Astrocyte of the cerebellum (primary cell): Measurements from ENCODE around the gene TRIL.
A peak's percentile ranks its signal among the peaks of the same experiment; 100 is the strongest.

ENCODE experiments used
- DNase-seq: peaks from one replicate; pipeline ENCODE4 v3.0.0-alpha.2; 2011; ENCODE audit warnings: low read depth
- H3K4me3 ChIP-seq: 2 replicates; pipeline ENCODE4 v1.5.1; 2011; ENCODE audit warnings: mild to moderate bottlenecking, low read depth, low read length, moderate library complexity
- CTCF ChIP-seq: IDR thresholded peaks from 2 replicates; pipeline ENCODE4 v1.5.1; 2012; ENCODE audit warnings: low read length, low read depth, moderate library complexity, mild to moderate bottlenecking; ENCODE audit errors: missing control alignments
- in situ Hi-C: cut with HindIII; loops from 2 replicates; pipeline ENCODE4 v1.10.0; 2017; ENCODE audit warnings: low sequenced_read_pairs

The TRIL gene

GRCh38 chr7:28958235-28958979 lies at the start of gene TRIL:
Gene TRIL, minus strand, starts transcription at chr7:28958330. Its CDS starts 284 bp downstream, at chr7:28958046.
- DNase-seq, result peak; percentile 24
- no peak for TF ChIP-seq CTCF
- in situ Hi-C loops, result no loop called here
- peak within 1 kb of the TSS; percentile 46 for H3K4me3 ChIP-seq

- in situ Hi-C loops, result no loop called here
These were observed 49.0 kb upstream of the TRIL start for GRCh38 chr7:29007127-29007526.

GRCh38 chr7:29005829-29006228 lies 47.7 kb upstream of the TRIL start:
- in situ Hi-C loops, result no loop called here
- no peak for DNase-seq
- no peak for TF ChIP-seq CTCF
- no peak overlapping the region for H3K4me3 ChIP-seq

More at GRCh38 chr7:29007127-29007526, 49.0 kb upstream of the TRIL start:
- H3K4me3 ChIP-seq, result no peak overlapping the region
- no peak for TF ChIP-seq CTCF
- no peak for DNase-seq

GRCh38 chr7:29005406-29005805 lies 47.3 kb upstream of the TRIL start:
- no peak for DNase-seq
- TF ChIP-seq CTCF, result no peak
- in situ Hi-C loops, result no loop called here
- no peak overlapping the region for H3K4me3 ChIP-seq

GRCh38 chr7:29003703-29004102 lies 45.6 kb upstream of the TRIL start:
- no peak for TF ChIP-seq CTCF
- H3K4me3 ChIP-seq, result no peak overlapping the region
- no peak for DNase-seq
- in situ Hi-C loops, result no loop called here

GRCh38 chr7:29000717-29001076 lies 42.6 kb upstream of the TRIL start:
- TF ChIP-seq CTCF, result no peak
- no peak overlapping the region for H3K4me3 ChIP-seq
- in situ Hi-C loops, result no loop called here
- no peak for DNase-seq
